Gastroesophageal sphincter (tissue), 4 donors: ENCODE measurements around the gene CC2D2A. TPM values are rescaled to one million over a fixed set of nuclear protein-coding genes. Genes with fewer than 3 reads are reported as not detected.

Source experiments
- ATAC-seq: fragments of 150-250 bp; one replicate; pipeline ENCODE4 v1.9.1; 2016; ENCODE audit warnings: mild to moderate bottlenecking, moderate library complexity
- H3K27ac ChIP-seq, 4 donors: fragments of 200-600 bp; sonication (generic) in 3 of 4; 1 replicate in 3 of 4; 2 replicates in 1 of 4; pipeline ENCODE4 v1.5.1; 2016 to 2019
- H3K27me3 ChIP-seq: fragments of 200-600 bp; sonication (generic); one replicate; pipeline ENCODE4 v1.5.1; 2019
- H3K36me3 ChIP-seq, 2 donors: fragments of 200-600 bp; sonication (generic); one replicate each; pipeline ENCODE4 v1.5.1; 2019; ENCODE audit warnings: control low read depth in 1 of 2
- H3K4me1 ChIP-seq, 3 donors: fragments of 200-600 bp; sonication (generic); 1 replicate in 2 of 3; 2 replicates in 1 of 3; pipeline ENCODE4 v1.5.1; 2016 to 2019; ENCODE audit warnings: control low read depth in 2 of 3
- H3K4me3 ChIP-seq, 2 donors: fragments of 200-600 bp; sonication (generic); one replicate each; pipeline ENCODE4 v1.5.1; 2019; ENCODE audit warnings: mild to moderate bottlenecking in 1 of 2, moderate library complexity in 1 of 2
- H3K9me3 ChIP-seq, 3 donors: fragments of 200-600 bp; sonication (generic); one replicate each; pipeline ENCODE4 v1.5.1; 2017 to 2019; ENCODE audit warnings: control low read depth in 2 of 3
- EP300 ChIP-seq: sonication (generic); formaldehyde crosslinking; IDR thresholded peaks from one replicate; pipeline ENCODE4 v1.6.1; 2017; ENCODE audit warnings: antibody characterized with exemption, mild to moderate bottlenecking
- POLR2A ChIP-seq, 2 donors: fragments of 450-650 bp; IDR thresholded peaks; one replicate each; pipeline ENCODE4 v1.6.1; 2017; ENCODE audit warnings: antibody characterized with exemption in 2 of 2, mild to moderate bottlenecking in 2 of 2, moderate library complexity in 1 of 2
- POLR2AphosphoS5 ChIP-seq: sonication (generic); formaldehyde crosslinking; IDR thresholded peaks from one replicate; pipeline ENCODE4 v1.6.1; 2017; ENCODE audit warnings: antibody characterized with exemption
- WGBS, 2 donors: methylation state at CpG; one replicate each; pipeline ENCODE4 v1.1.5; 2018; ENCODE audit warnings: low coverage in 1 of 2; 5-methylcytosine and 5-hydroxymethylcytosine counted together
- total RNA-seq, 4 donors: library from RNA; depleted of rRNA; stranded (reverse); fragments of >200 nt; gene quantifications; one replicate each; pipeline ENCODE4 v1.1.0, GENCODE V29; 2016
- TF ChIP-seq, protein P1 (sequence below), 4 experiments: fragments of 200-600 bp in 2 of 4; fragments of 450-650 bp in 2 of 4; sonication (generic) in 1 of 4; IDR thresholded peaks; one replicate each; pipeline ENCODE4 v1.5.1; 2017 to 2019; ENCODE audit warnings: antibody characterized with exemption in 4 of 4, mild to moderate bottlenecking in 2 of 4, moderate library complexity in 2 of 4

The CC2D2A gene
- total RNA-seq, 4 donors from 2014 or later, result 31.8 to 80.5 (median 58.0) TPM

- no peaks in the 10 kb centered on the region for H3K36me3 ChIP-seq
- no peaks in the 10 kb centered on the region for H3K9me3 ChIP-seq
- peaks cover 24 to 48% (median 28%) of the 10 kb centered on the region in 3 donors for H3K4me1 ChIP-seq
- WGBS, 2 donors, result 24 to 26% methylated on average over 4 of the region's 4 CpGs
- peak overlapping the region; percentile 45 to 67 (median 62) for H3K27ac ChIP-seq
- ATAC-seq, result peak; percentile 78
- TF ChIP-seq, protein P1, sequence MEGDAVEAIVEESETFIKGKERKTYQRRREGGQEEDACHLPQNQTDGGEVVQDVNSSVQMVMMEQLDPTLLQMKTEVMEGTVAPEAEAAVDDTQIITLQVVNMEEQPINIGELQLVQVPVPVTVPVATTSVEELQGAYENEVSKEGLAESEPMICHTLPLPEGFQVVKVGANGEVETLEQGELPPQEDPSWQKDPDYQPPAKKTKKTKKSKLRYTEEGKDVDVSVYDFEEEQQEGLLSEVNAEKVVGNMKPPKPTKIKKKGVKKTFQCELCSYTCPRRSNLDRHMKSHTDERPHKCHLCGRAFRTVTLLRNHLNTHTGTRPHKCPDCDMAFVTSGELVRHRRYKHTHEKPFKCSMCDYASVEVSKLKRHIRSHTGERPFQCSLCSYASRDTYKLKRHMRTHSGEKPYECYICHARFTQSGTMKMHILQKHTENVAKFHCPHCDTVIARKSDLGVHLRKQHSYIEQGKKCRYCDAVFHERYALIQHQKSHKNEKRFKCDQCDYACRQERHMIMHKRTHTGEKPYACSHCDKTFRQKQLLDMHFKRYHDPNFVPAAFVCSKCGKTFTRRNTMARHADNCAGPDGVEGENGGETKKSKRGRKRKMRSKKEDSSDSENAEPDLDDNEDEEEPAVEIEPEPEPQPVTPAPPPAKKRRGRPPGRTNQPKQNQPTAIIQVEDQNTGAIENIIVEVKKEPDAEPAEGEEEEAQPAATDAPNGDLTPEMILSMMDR (IDR thresholded peaks at IDR 0.05), result peak in 1 of 4 experiments; percentile 3
- no peak for TF ChIP-seq POLR2A (IDR thresholded peaks at IDR 0.05)
- peak; percentile 52 for TF ChIP-seq POLR2AphosphoS5
- H3K4me3 ChIP-seq, result no peak overlapping the region
- H3K27me3 ChIP-seq, result no peaks in the 10 kb centered on the region
These were observed 17.6 kb upstream of the CC2D2A start for GRCh38 chr4:15451866-15452765.

- H3K9me3 ChIP-seq, result no peaks in the 10 kb centered on the region
- TF ChIP-seq, protein P1 (IDR thresholded peaks at IDR 0.05), result no peak
- TF ChIP-seq POLR2AphosphoS5, result peak; percentile 83
- WGBS, 2 donors, result 67 to 80% methylated on average over 1 to 2 of the region's 3 CpGs
- peak overlapping the region; percentile 61 to 74 (median 74) for H3K27ac ChIP-seq
- H3K4me1 ChIP-seq, result peaks cover 26 to 57% (median 36%) of the 10 kb centered on the region in 3 donors
- H3K36me3 ChIP-seq, result no peaks in the 10 kb centered on the region
- no peaks in the 10 kb centered on the region for H3K27me3 ChIP-seq
- ATAC-seq, result peak; percentile 81
- no peak overlapping the region for H3K4me3 ChIP-seq
These were observed 14.4 kb upstream of the CC2D2A start for GRCh38 chr4:15455290-15455689.

DNA sequence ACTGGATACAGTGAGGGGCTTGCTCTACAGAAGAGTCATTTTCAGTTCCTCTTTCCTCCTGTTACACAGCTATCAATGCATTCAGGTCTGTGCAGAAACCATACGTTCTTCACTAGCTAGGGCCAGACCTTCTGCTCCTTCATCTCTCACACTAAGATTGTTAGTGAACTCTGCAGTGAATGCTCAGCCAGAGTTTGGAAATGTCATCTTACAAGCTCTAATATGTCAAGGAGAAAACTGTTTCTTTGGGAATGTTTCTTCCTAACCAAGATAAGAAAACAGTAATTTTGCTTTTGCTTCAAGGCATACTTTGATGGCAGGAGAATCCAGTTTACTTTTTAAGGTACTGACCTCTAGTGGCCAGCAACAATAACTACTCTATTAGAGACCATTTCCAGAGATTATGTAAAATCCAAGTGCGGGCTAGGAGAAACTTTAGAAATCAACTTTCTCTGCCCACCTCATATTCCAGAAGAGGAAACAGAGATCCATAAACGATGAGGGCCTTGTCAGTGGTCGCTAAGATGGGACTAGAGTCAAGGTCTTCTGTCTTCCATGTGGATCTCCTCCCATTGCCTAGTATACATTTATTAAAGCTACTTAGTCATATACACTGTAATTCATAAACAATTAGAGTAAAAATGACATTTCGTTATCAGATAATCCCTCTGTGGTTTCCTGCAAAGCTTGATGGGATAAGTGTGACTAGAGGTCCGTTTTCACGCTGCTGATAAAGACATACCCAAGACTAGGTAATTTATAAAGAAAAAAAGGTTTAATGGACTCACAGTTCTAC is 12.1 kb upstream of the CC2D2A start:
- WGBS, 2 donors, result 12 to 20% methylated on average over 7 of the region's 7 CpGs
- Histone ChIP-seq H3K4me3 (no peak overlapping the region), H3K9me3 (no peaks in the 10 kb centered on the region), H3K27ac (peak overlapping the region; percentile 61 to 74 (median 70)), H3K27me3 (no peaks in the 10 kb centered on the region), H3K36me3 (no peaks in the 10 kb centered on the region), H3K4me1 (peaks cover 7 to 36% (median 17%) of the 10 kb centered on the region in 3 donors)
- no peak for TF ChIP-seq EP300
- TF ChIP-seq POLR2A (IDR thresholded peaks at IDR 0.05), result no peak
- TF ChIP-seq, protein P1 (IDR thresholded peaks at IDR 0.05), result peak; percentile 61 to 94 (median 84)
- peak; percentile 54 for TF ChIP-seq POLR2AphosphoS5
- ATAC-seq, result peak; percentile 42

- WGBS, 2 donors, result 61 to 76% methylated on average over 2 of the region's 2 CpGs
- H3K27ac ChIP-seq, result no peak overlapping the region
- H3K4me3 ChIP-seq, result no peak overlapping the region
- H3K9me3 ChIP-seq, result no peaks in the 10 kb centered on the region
- TF ChIP-seq EP300, result no peak
- no peak for TF ChIP-seq POLR2AphosphoS5
- H3K4me1 ChIP-seq, result peaks cover 4 to 32% (median 17%) of the 10 kb centered on the region in 3 donors
- H3K36me3 ChIP-seq, result no peaks in the 10 kb centered on the region
- no peaks in the 10 kb centered on the region for H3K27me3 ChIP-seq
- no peak for ATAC-seq
These were observed 11.1 kb upstream of the CC2D2A start for GRCh38 chr4:15458616-15459015.

GRCh38 chr4:15459706-15460105 is 10.0 kb upstream of the CC2D2A start:
- no peak for ATAC-seq
- peaks cover 4 to 34% (median 17%) of the 10 kb centered on the region in 3 donors for H3K4me1 ChIP-seq
- no peaks in the 10 kb centered on the region for H3K27me3 ChIP-seq
- H3K27ac ChIP-seq, result peak overlapping the region in 1 of 4 donors; percentile 19
- H3K4me3 ChIP-seq, result no peak overlapping the region
- H3K36me3 ChIP-seq, result no peaks in the 10 kb centered on the region
- TF ChIP-seq, protein P1 (IDR thresholded peaks at IDR 0.05), result no peak
- TF ChIP-seq POLR2AphosphoS5, result no peak
- no peak for TF ChIP-seq POLR2A (IDR thresholded peaks at IDR 0.05)
- no peak for TF ChIP-seq EP300
- H3K9me3 ChIP-seq, result no peaks in the 10 kb centered on the region
